ENCODE measurements around the gene RNF135.
"Not testable (repeated sequence)": the region's sequence is repeated elsewhere in the genome, so short reads cannot be mapped to it uniquely, and the experiment has no call there.

DNA sequence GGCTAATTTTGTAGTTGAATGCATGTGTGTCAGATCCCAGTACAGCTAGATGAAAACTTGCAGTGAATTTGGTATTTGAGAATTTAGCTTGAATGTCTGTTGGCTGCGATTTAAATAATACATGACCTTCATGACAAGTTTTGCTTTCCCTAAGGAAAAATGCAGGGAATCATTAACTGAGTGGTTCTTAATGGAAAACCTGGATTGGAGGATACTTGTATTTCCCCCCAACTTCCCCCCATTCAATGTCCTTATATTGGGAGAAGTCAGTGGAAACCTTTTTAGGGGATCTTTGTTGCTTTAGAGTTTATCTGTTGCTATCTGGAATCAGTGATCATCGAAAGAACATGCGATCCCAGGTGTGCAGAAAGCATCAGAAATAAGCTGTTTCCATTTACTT lies 39.2 kb downstream of the RNF135 start:
- TF ChIP-seq, protein P1, sequence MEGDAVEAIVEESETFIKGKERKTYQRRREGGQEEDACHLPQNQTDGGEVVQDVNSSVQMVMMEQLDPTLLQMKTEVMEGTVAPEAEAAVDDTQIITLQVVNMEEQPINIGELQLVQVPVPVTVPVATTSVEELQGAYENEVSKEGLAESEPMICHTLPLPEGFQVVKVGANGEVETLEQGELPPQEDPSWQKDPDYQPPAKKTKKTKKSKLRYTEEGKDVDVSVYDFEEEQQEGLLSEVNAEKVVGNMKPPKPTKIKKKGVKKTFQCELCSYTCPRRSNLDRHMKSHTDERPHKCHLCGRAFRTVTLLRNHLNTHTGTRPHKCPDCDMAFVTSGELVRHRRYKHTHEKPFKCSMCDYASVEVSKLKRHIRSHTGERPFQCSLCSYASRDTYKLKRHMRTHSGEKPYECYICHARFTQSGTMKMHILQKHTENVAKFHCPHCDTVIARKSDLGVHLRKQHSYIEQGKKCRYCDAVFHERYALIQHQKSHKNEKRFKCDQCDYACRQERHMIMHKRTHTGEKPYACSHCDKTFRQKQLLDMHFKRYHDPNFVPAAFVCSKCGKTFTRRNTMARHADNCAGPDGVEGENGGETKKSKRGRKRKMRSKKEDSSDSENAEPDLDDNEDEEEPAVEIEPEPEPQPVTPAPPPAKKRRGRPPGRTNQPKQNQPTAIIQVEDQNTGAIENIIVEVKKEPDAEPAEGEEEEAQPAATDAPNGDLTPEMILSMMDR (conservative IDR thresholded peaks at IDR 0.05; ENCODE audit: low read depth, low read length): not testable (repeated sequence)
- TF ChIP-seq EZH2 (IDR thresholded peaks at IDR 0.05; ENCODE audit: low read length, unreplicated experiment): not testable (repeated sequence)

Data from PC-3 (cell line).